ENCODE results near the gene PHACTR4.
"Not testable (repeated sequence)": the region's sequence is repeated elsewhere in the genome, so short reads cannot be mapped to it uniquely, and the experiment has no call there.

Gene PHACTR4

DNA sequence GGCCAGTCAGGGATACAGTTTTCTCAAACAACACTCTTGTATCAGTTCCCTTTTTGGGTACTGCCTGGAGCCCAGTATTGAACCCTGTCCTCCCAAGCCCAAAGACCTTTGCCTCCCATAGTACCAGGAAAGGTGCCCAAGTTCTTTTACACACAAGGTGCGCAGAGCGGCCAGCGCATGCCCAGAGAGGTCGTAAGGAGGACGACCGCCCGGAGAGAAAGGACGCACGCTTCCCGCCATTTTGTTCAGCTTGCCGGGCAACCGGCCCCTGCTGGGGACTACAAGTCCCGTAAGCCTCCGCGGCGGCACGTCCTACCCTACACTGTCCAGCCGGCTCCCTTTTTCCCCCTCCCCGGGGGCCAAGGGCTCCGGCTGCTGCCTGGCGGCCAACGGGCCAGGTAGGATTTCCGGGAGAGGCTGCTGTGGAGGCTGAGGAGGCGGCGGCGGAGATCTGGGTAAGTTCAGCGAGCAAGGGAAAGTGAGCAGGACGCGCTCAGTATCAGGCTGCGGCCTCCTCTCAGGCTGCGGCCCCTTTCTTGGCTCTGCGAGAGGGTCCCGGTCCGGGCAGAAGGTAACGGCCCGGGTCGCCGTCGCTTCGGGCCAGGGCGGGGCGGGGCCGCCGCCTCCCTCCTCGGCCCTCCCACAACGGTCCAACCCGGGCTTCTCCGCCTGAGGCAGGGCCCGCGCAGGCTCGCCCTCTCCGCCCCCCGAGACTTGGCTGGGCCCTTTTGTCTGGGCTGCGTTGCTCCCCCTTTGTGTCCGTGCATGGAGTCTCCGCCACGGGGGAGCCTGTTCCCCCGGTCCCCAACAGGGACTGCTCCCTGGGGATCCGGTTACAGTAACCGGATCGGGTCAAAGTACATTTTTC, at the start of gene PHACTR4:
PHACTR4 (plus strand) TSS at position 370 of the 868 bp plus-strand sequence. CDS start 37,708 bp downstream, outside the sequence.
- CTCF ChIA-PET: interaction anchor here (1.0 to 2.6 kb wide), 5 partner anchors 10 to 233 kb away, joined by 4 to 33 read pairs (median 7); no protein-coding TSS in a partner anchor
- TF ChIP-seq, protein P1, sequence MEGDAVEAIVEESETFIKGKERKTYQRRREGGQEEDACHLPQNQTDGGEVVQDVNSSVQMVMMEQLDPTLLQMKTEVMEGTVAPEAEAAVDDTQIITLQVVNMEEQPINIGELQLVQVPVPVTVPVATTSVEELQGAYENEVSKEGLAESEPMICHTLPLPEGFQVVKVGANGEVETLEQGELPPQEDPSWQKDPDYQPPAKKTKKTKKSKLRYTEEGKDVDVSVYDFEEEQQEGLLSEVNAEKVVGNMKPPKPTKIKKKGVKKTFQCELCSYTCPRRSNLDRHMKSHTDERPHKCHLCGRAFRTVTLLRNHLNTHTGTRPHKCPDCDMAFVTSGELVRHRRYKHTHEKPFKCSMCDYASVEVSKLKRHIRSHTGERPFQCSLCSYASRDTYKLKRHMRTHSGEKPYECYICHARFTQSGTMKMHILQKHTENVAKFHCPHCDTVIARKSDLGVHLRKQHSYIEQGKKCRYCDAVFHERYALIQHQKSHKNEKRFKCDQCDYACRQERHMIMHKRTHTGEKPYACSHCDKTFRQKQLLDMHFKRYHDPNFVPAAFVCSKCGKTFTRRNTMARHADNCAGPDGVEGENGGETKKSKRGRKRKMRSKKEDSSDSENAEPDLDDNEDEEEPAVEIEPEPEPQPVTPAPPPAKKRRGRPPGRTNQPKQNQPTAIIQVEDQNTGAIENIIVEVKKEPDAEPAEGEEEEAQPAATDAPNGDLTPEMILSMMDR (IDR thresholded peaks at IDR 0.05; ENCODE audit: insufficient read depth, low read length, missing control alignments): no peak
- peak within 1 kb of the TSS; percentile 88 for H3K4me3 ChIP-seq (ENCODE audit: low read depth, low read length)
- DNase-seq (ENCODE audit: low read depth, low spot score): no peak
- POLR2A ChIA-PET: interaction anchor here (1.0 to 2.0 kb wide), 2 partner anchors 139 to 212 kb away, joined by 3 to 9 read pairs; no protein-coding TSS in a partner anchor

- ChIA-PET CTCF (no interaction called here), POLR2A (no interaction called here)
- no peak for DNase-seq (ENCODE audit: low read depth, low spot score)
- no peak overlapping the region for H3K4me3 ChIP-seq (ENCODE audit: low read depth, low read length)
- TF ChIP-seq, protein P1 (IDR thresholded peaks at IDR 0.05; ENCODE audit: insufficient read depth, low read length, missing control alignments): no peak
Observed at GRCh38 chr1:28322194-28322593, 47.3 kb upstream of the PHACTR4 start.

DNA sequence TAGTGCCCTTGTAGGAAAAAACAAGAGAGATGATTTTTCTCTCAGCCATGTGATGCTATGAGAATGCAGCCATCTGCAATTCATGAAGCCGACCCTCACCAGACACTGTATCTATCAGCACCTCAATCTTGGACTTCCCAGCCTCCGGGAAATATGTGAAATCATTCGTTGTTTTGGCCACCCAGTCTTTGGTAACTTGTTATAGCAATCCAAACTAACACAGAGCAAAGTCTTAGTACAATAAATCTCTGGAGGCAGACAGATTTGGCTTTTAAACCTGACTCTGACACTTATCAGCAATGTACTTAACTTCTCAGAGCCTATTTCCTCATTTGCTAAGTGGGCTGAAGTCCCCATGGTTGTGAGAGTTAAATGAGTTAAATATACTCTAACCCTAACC, 45.8 kb upstream of the PHACTR4 start:
- H3K4me3 ChIP-seq (ENCODE audit: low read depth, low read length): no peak overlapping the region
- POLR2A ChIA-PET: no interaction called here
- CTCF ChIA-PET: no interaction called here
- TF ChIP-seq, protein P1 (IDR thresholded peaks at IDR 0.05; ENCODE audit: insufficient read depth, low read length, missing control alignments): no peak
- DNase-seq (ENCODE audit: low read depth, low spot score): no peak

GRCh38 chr1:28326515-28326914, 43.0 kb upstream of the PHACTR4 start:
- TF ChIP-seq, protein P1 (IDR thresholded peaks at IDR 0.05; ENCODE audit: insufficient read depth, low read length, missing control alignments): no peak
- H3K4me3 ChIP-seq (ENCODE audit: low read depth, low read length): no peak overlapping the region
- ChIA-PET POLR2A (interaction anchor here (1.5 kb wide), 1 partner anchor 181 kb away, joined by 3 read pairs; no protein-coding TSS in a partner anchor), CTCF (interaction anchor here (1.0 to 3.5 kb wide), 2 partner anchors 33 to 78 kb away, joined by 5 to 18 read pairs; no protein-coding TSS in a partner anchor)
- DNase-seq (ENCODE audit: low read depth, low spot score): no peak

DNA sequence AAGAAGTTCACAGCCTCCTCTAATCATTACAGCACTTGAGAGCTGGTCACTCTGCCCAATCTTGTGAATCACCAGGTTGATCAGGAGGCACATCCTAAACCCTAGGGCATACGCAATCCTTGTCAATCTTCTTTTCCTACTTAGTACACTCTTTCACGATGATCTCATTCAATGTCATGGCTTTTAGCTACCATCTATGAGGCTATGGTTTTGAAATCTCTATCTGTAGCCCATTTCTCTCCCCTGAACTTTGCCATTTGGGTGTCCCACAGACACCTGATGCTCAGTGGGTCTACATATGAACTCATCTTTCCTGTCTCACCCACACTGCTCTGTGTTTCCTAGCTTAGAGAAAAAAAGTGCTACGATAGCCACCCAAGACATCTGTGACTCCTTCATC, 42.6 kb upstream of the PHACTR4 start:
- CTCF ChIA-PET: interaction anchor here (1.0 to 3.5 kb wide), 3 partner anchors 10 to 78 kb away, joined by 3 to 18 read pairs (median 5); no protein-coding TSS in a partner anchor
- no peak for DNase-seq (ENCODE audit: low read depth, low spot score)
- POLR2A ChIA-PET: interaction anchor here (1.5 kb wide), 1 partner anchor 180 kb away, joined by 3 read pairs; no protein-coding TSS in a partner anchor
- TF ChIP-seq, protein P1 (IDR thresholded peaks at IDR 0.05; ENCODE audit: insufficient read depth, low read length, missing control alignments): no peak
- no peak overlapping the region for H3K4me3 ChIP-seq (ENCODE audit: low read depth, low read length)

- not testable (repeated sequence) for DNase-seq (ENCODE audit: low read depth, low spot score); H3K4me3 ChIP-seq (ENCODE audit: low read depth, low read length)
- ChIA-PET POLR2A (interaction anchor here (1.5 kb wide), 1 partner anchor 180 kb away, joined by 3 read pairs; no protein-coding TSS in a partner anchor), CTCF (interaction anchor here (0.7 to 3.5 kb wide), 4 partner anchors 10 to 84 kb away, joined by 3 to 18 read pairs (median 4); no protein-coding TSS in a partner anchor)
Observed at GRCh38 chr1:28327431-28327830, 42.1 kb upstream of the PHACTR4 start.
